GM23248 (cell line): ENCODE data around the gene KDM1A. TPM values are rescaled to one million over a fixed set of nuclear protein-coding genes. Genes with fewer than 3 reads are reported as not detected.

Source experiments
- DNase-seq: peaks from one replicate; pipeline ENCODE4 v3.0.0-alpha.2; 2015
- H2AFZ ChIP-seq: fragments of 200-600 bp; sonication (generic); 2 replicates; pipeline ENCODE4 v1.6.1; 2016; ENCODE audit warnings: antibody characterized with exemption
- H3F3A ChIP-seq: fragments of 200-600 bp; sonication (generic); 2 replicates; pipeline ENCODE4 v1.6.1; 2016; ENCODE audit warnings: mild to moderate bottlenecking, antibody characterized with exemption, mixed run types; ENCODE audit not compliant: insufficient read depth
- H3K27ac ChIP-seq: fragments of 200-600 bp; sonication (generic); 2 replicates; pipeline ENCODE4 v1.5.1; 2016; ENCODE audit warnings: mild to moderate bottlenecking
- H3K27me3 ChIP-seq: fragments of 200-600 bp; sonication (generic); replicated peaks from 2 replicates; pipeline ENCODE4 v1.6.1; 2016; ENCODE audit warnings: mild to moderate bottlenecking; ENCODE audit not compliant: insufficient read depth
- H3K36me3 ChIP-seq: fragments of 200-600 bp; sonication (generic); 2 replicates; pipeline ENCODE4 v1.6.1; 2016; ENCODE audit warnings: low read depth, mild to moderate bottlenecking
- H3K4me1 ChIP-seq: fragments of 200-600 bp; sonication (generic); 2 replicates; pipeline ENCODE4 v1.6.1; 2016; ENCODE audit warnings: mild to moderate bottlenecking; ENCODE audit not compliant: insufficient read depth
- H3K4me2 ChIP-seq: fragments of 200-600 bp; sonication (generic); one replicate; pipeline ENCODE4 v1.6.1; 2016; ENCODE audit warnings: mild to moderate bottlenecking; ENCODE audit not compliant: unreplicated experiment
- H3K4me3 ChIP-seq: fragments of 200-600 bp; sonication (generic); 2 replicates; pipeline ENCODE4 v1.5.1; 2016; ENCODE audit warnings: mild to moderate bottlenecking
- H3K79me2 ChIP-seq: fragments of 200-600 bp; sonication (generic); 2 replicates; pipeline ENCODE4 v1.6.1; 2016; ENCODE audit warnings: mild to moderate bottlenecking; ENCODE audit not compliant: insufficient read depth
- H3K9ac ChIP-seq: fragments of 200-600 bp; sonication (generic); 2 replicates; pipeline ENCODE4 v1.6.1; 2016; ENCODE audit warnings: mild to moderate bottlenecking
- H3K9me2 ChIP-seq: fragments of 200-600 bp; sonication (generic); 2 replicates; pipeline ENCODE4 v1.6.1; 2016; ENCODE audit warnings: mixed run types, mild to moderate bottlenecking, moderate library complexity; ENCODE audit not compliant: insufficient read depth
- H3K9me3 ChIP-seq: fragments of 200-600 bp; sonication (generic); one replicate; pipeline ENCODE4 v1.6.1; 2017; ENCODE audit warnings: low read depth
- H4K20me1 ChIP-seq: fragments of 200-600 bp; sonication (generic); 2 replicates; pipeline ENCODE4 v1.6.0; 2016; ENCODE audit not compliant: insufficient read depth
- EZH2 ChIP-seq: fragments of 200-600 bp; sonication (generic); IDR thresholded peaks from 2 replicates; pipeline ENCODE4 v1.6.1; 2018; ENCODE audit warnings: antibody characterized with exemption, mild to moderate bottlenecking; ENCODE audit not compliant: insufficient read depth, poor library complexity, severe bottlenecking
- EZH2phosphoT487 ChIP-seq: fragments of 200-600 bp; sonication (generic); IDR thresholded peaks from 2 replicates; pipeline ENCODE4 v1.6.1; 2018; ENCODE audit warnings: antibody characterized with exemption, moderate library complexity, mild to moderate bottlenecking, low read depth; ENCODE audit not compliant: insufficient read depth
- WGBS, 2 experiments: methylation state at CpG; one replicate each; pipeline ENCODE4 v1.1.6; 2015 to 2017; ENCODE audit warnings: low lambda C conversion rate in 2 of 2, low coverage in 1 of 2; ENCODE audit errors: missing lambda C conversion rate in 2 of 2; 5-methylcytosine and 5-hydroxymethylcytosine counted together
- in situ Hi-C: fragments of 300-500 bp; cut with MboI; formaldehyde crosslinking; loops from 2 replicates; pipeline ENCODE4 v1.15.0; 2020
- polyA plus RNA-seq: library from polyadenylated mRNA; unstranded; fragments of >200 nt; fragmentation: Nextera tagmentation; extraction: Ambion mirVana; gene quantifications from 2 replicates; pipeline ENCODE4 v1.2.1, GENCODE V29; 2016
- total RNA-seq: library from RNA; depleted of rRNA; stranded (reverse); fragments of >200 nt; shearing (Covaris generic); gene quantifications from 2 replicates; pipeline ENCODE4 v1.2.3, GENCODE V29; 2014

Gene KDM1A
- total and polyA plus RNA-seq, 2 experiments from 2014 or later = 30.3 to 62.5 TPM

- no peaks in the 10 kb centered on the region for H3F3A ChIP-seq
- H3K27ac ChIP-seq = no peak overlapping the region
- 98 to 100% methylated on average over 5 of the region's 5 CpGs for WGBS, 2 experiments
- no peak for DNase-seq
- H2AFZ ChIP-seq = no peak overlapping the region
- in situ Hi-C loops = no loop called here
- H3K9me3 ChIP-seq = no peaks in the 10 kb centered on the region
- no peak overlapping the region for H3K9ac ChIP-seq
- no peak overlapping the region for H3K4me2 ChIP-seq
- H3K4me3 ChIP-seq = no peak overlapping the region
- H3K79me2 ChIP-seq = peaks cover 100% of the 10 kb centered on the region
- no peak for TF ChIP-seq EZH2phosphoT487
- no peak for TF ChIP-seq EZH2
- no peaks in the 10 kb centered on the region for H4K20me1 ChIP-seq
- H3K27me3 ChIP-seq = no peaks in the 10 kb centered on the region
- no peaks in the 10 kb centered on the region for H3K9me2 ChIP-seq
- H3K36me3 ChIP-seq = no peaks in the 10 kb centered on the region; the same call in 1 of the 2 replicates
- peaks cover 37% of the 10 kb centered on the region for H3K4me1 ChIP-seq
These were observed 91.1 kb downstream of the KDM1A start for GRCh38 chr1:23110391-23110790.

- H3K9ac ChIP-seq = no peak overlapping the region
- in situ Hi-C loops = no loop called here
- no peaks in the 10 kb centered on the region for H4K20me1 ChIP-seq
- H2AFZ ChIP-seq = no peak overlapping the region
- H3K4me3 ChIP-seq = no peak overlapping the region
- no peaks in the 10 kb centered on the region for H3K9me2 ChIP-seq
- H3K79me2 ChIP-seq = peaks cover 100% of the 10 kb centered on the region
- peaks cover 37% of the 10 kb centered on the region for H3K4me1 ChIP-seq
- no peaks in the 10 kb centered on the region for H3F3A ChIP-seq
- H3K27me3 ChIP-seq = no peaks in the 10 kb centered on the region
- peak; percentile 53 for DNase-seq
- H3K27ac ChIP-seq = peak overlapping the region; percentile 39
- TF ChIP-seq EZH2 = no peak
- no peak for TF ChIP-seq EZH2phosphoT487
- H3K4me2 ChIP-seq = peak overlapping the region; percentile 33
- H3K9me3 ChIP-seq = no peaks in the 10 kb centered on the region
- WGBS, 2 experiments = 40 to 41% methylated on average over 6 of the region's 6 CpGs
- no peaks in the 10 kb centered on the region; the same call in 1 of the 2 replicates for H3K36me3 ChIP-seq
These were observed 92.6 kb downstream of the KDM1A start for GRCh38 chr1:23111600-23112535.

- H3K9me3 ChIP-seq = no peaks in the 10 kb centered on the region
- H3K9me2 ChIP-seq = no peaks in the 10 kb centered on the region
- H3K4me3 ChIP-seq = peak overlapping the region; percentile 46
- H3K4me2 ChIP-seq = peak overlapping the region; percentile 67
- H3K79me2 ChIP-seq = peaks cover 100% of the 10 kb centered on the region
- no peaks in the 10 kb centered on the region for H3K27me3 ChIP-seq
- 26 to 28% methylated on average over 6 of the region's 6 CpGs for WGBS, 2 experiments
- peak; percentile 34 for DNase-seq
- peaks cover 47% of the 10 kb centered on the region for H3K4me1 ChIP-seq
- H4K20me1 ChIP-seq = no peaks in the 10 kb centered on the region
- in situ Hi-C loops = no loop called here
- H3K36me3 ChIP-seq = no peaks in the 10 kb centered on the region
- TF ChIP-seq EZH2 = no peak
- no peak for TF ChIP-seq EZH2phosphoT487
- peak overlapping the region; percentile 54 for H3K27ac ChIP-seq
- H3F3A ChIP-seq = no peaks in the 10 kb centered on the region
- H3K9ac ChIP-seq = peak overlapping the region; percentile 62
- peak overlapping the region; percentile 54 for H2AFZ ChIP-seq
These were observed 95.3 kb downstream of the KDM1A start for GRCh38 chr1:23114424-23115079.

- H3K27me3 ChIP-seq = no peaks in the 10 kb centered on the region
- H3K9ac ChIP-seq = no peak overlapping the region
- peaks cover 47% of the 10 kb centered on the region for H3K4me1 ChIP-seq
- H4K20me1 ChIP-seq = no peaks in the 10 kb centered on the region
- H3F3A ChIP-seq = no peaks in the 10 kb centered on the region
- no peak overlapping the region for H2AFZ ChIP-seq
- TF ChIP-seq EZH2phosphoT487 (no peak), EZH2 (no peak)
- H3K4me2 ChIP-seq = no peak overlapping the region
- H3K36me3 ChIP-seq = no peaks in the 10 kb centered on the region
- no peaks in the 10 kb centered on the region for H3K9me2 ChIP-seq
- DNase-seq = no peak
- 89 to 99% methylated on average over 6 of the region's 6 CpGs for WGBS, 2 experiments
- peaks cover 100% of the 10 kb centered on the region for H3K79me2 ChIP-seq
- in situ Hi-C loops = no loop called here
- no peaks in the 10 kb centered on the region for H3K9me3 ChIP-seq
- no peak overlapping the region for H3K4me3 ChIP-seq
- H3K27ac ChIP-seq = no peak overlapping the region
These were observed 97.1 kb downstream of the KDM1A start for GRCh38 chr1:23116216-23116836.
